Left lung (tissue), 10 donors: ENCODE data around the gene BMPR1B. TPM values are rescaled to one million over a fixed set of nuclear protein-coding genes. Genes with fewer than 3 reads are reported as not detected.

Source experiments
- ATAC-seq: fragments of 200-7000 bp; cut with Tn5 transposase; one replicate; pipeline ENCODE4 v1.9.1; 2020; ENCODE audit warnings: moderate library complexity
- DNase-seq, 4 donors: peaks; one replicate each; pipeline ENCODE4 v3.0.0-alpha.2; 2013 to 2020
- H3K27ac ChIP-seq, 2 donors: fragments of 200-600 bp; sonication (generic) in 1 of 2; one replicate each; pipeline versions ENCODE4 v1.5.0 to v1.8.0; 2020 to 2021
- H3K27me3 ChIP-seq, 2 donors: fragments of 200-600 bp; sonication (generic) in 1 of 2; one replicate each; pipeline versions ENCODE4 v1.5.0 to v1.8.0; 2020 to 2021
- H3K36me3 ChIP-seq, 2 donors: fragments of 200-600 bp; sonication (generic) in 1 of 2; one replicate each; pipeline versions ENCODE4 v1.5.0 to v1.8.0; 2020 to 2021
- H3K4me1 ChIP-seq, 2 donors: fragments of 200-600 bp; one replicate each; pipeline ENCODE4 v1.8.0; 2021
- H3K4me3 ChIP-seq, 2 donors: fragments of 200-600 bp; sonication (generic) in 1 of 2; one replicate each; pipeline versions ENCODE4 v1.5.0 to v1.8.0; 2020 to 2021; ENCODE audit warnings: mild to moderate bottlenecking in 1 of 2
- H3K9me3 ChIP-seq, 2 donors: fragments of 200-600 bp; sonication (generic) in 1 of 2; one replicate each; pipeline versions ENCODE4 v1.5.0 to v1.8.0; 2020 to 2021
- intact Hi-C, 2 donors: fragments of 100-400 bp; cut with DNase I; formaldehyde crosslinking; loops; one replicate each; pipeline versions ENCODE4 v1.11.2 to v1.14.2; 2022
- polyA plus RNA-seq, 6 donors: library from polyadenylated mRNA; unstranded; fragments of 120-200 nt; gene quantifications; one replicate each; pipeline ENCODE4 v1.2.1, GENCODE V29; 2013; ENCODE audit not compliant: insufficient read length in 6 of 6
- total RNA-seq, 2 donors: library from RNA; stranded (reverse); fragmentation: NEBNext Ultra II Directional; extraction: Animal tissue kit (Norgen Biotek cat#: 25700); gene quantifications; one replicate each; pipeline ENCODE4 v1.2.1, GENCODE V29; 2021
- TF ChIP-seq, protein P1 (sequence below), 2 donors: fragments of 200-600 bp; sonication (generic) in 1 of 2; IDR thresholded peaks; one replicate each; pipeline versions ENCODE4 v1.5.0 to v1.8.0; 2021; ENCODE audit warnings: antibody characterized with exemption in 2 of 2
- donor health status: DM: no; HTN: yes; CAD: no.
- donor health status: DM: no; HTN: no; CAD: no.

BMPR1B gene
- total and polyA plus RNA-seq, 8 donors = 0.61 to 3.3 (median 1.1) TPM

DNA sequence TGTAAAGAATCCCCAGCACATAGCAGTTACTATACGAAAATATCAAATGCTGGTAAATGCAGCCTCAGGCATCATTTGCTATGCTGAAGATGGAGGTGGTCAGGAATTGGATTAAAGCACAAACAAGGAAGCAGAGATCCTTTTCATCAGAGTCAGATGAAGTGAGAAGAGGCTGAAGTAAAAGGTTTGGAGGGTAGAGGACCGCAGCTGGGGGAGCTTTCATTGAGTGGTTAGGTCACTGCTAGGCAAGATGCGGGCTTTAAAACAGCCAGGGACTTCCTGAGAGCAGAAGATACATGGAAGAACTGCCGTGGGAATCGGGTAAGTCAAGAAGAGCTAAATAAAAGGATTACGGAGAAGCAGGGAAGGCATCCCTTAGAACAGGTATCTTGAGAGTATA lies 439.6 kb downstream of the BMPR1B start:
- ATAC-seq (no peak), DNase-seq (no peak)
- H3K4me1 ChIP-seq = no peaks in the 10 kb centered on the region
- TF ChIP-seq, protein P1, sequence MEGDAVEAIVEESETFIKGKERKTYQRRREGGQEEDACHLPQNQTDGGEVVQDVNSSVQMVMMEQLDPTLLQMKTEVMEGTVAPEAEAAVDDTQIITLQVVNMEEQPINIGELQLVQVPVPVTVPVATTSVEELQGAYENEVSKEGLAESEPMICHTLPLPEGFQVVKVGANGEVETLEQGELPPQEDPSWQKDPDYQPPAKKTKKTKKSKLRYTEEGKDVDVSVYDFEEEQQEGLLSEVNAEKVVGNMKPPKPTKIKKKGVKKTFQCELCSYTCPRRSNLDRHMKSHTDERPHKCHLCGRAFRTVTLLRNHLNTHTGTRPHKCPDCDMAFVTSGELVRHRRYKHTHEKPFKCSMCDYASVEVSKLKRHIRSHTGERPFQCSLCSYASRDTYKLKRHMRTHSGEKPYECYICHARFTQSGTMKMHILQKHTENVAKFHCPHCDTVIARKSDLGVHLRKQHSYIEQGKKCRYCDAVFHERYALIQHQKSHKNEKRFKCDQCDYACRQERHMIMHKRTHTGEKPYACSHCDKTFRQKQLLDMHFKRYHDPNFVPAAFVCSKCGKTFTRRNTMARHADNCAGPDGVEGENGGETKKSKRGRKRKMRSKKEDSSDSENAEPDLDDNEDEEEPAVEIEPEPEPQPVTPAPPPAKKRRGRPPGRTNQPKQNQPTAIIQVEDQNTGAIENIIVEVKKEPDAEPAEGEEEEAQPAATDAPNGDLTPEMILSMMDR (IDR thresholded peaks at IDR 0.05) = no peak
- H3K36me3 ChIP-seq = no peaks in the 10 kb centered on the region
- no peak overlapping the region for H3K4me3 ChIP-seq
- H3K9me3 ChIP-seq = no peaks in the 10 kb centered on the region
- no peak overlapping the region for H3K27ac ChIP-seq
- H3K27me3 ChIP-seq = no peaks in the 10 kb centered on the region
- intact Hi-C loops = no loop called here

DNA sequence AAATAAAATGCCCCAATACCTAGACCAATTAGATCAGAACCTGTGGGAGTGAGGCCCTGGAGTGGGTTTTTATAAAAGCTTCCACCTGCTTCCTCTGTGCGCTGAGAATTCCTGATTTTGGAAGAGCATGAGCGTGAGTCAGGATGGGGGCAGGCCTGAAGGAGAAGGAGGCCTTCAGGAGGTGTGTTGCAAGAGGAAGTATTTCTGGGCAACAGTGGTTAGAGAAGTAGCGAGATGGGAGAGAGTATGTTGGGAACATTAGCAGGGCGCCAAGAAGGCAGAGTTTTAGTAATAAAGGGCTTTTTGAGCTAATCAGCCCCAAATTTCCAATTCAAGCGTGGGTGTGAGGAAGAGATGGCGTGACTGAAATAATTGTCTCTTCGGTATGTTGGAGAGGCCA lies 441.2 kb downstream of the BMPR1B start:
- intact Hi-C loops = no loop called here
- TF ChIP-seq, protein P1 (IDR thresholded peaks at IDR 0.05) = no peak
- Histone ChIP-seq H3K27ac (no peak overlapping the region), H3K36me3 (no peaks in the 10 kb centered on the region), H3K9me3 (no peaks in the 10 kb centered on the region), H3K4me3 (no peak overlapping the region), H3K4me1 (no peaks in the 10 kb centered on the region), H3K27me3 (no peaks in the 10 kb centered on the region)
- DNase-seq (no peak), ATAC-seq (no peak)

- ATAC-seq (no peak), DNase-seq (no peak)
- Histone ChIP-seq H3K4me1 (no peaks in the 10 kb centered on the region), H3K4me3 (no peak overlapping the region), H3K9me3 (no peaks in the 10 kb centered on the region), H3K27ac (no peak overlapping the region), H3K36me3 (no peaks in the 10 kb centered on the region), H3K27me3 (no peaks in the 10 kb centered on the region)
- intact Hi-C loops = no loop called here
- TF ChIP-seq, protein P1 (IDR thresholded peaks at IDR 0.05) = no peak
Observed at GRCh38 chr4:95204267-95204844, 446.6 kb downstream of the BMPR1B start.

DNA sequence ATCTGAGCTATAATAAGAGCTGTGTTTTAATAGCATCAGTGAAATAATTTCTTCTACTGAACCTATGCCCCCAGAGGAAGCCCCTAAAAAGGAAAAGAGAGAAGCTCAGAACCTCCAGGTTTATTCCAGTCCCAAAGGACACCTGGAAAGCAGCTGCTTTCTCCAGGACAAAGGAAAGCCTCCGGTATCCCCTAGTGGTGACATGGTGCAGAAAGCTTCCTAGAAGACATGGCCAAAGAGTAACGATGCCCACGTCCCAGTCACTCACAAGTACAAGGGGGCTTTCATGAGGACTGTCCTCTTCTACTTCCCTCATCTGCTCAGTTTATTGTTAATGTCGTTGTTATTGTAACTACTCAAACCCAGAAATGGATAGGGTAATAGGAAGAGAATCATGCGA lies 447.1 kb downstream of the BMPR1B start:
- ATAC-seq = no peak
- no peak overlapping the region for H3K4me3 ChIP-seq

More for the DNA sequence above, 447.1 kb downstream of the BMPR1B start:
- no peak overlapping the region for H3K27ac ChIP-seq
- intact Hi-C loops = no loop called here
- TF ChIP-seq, protein P1 (IDR thresholded peaks at IDR 0.05) = no peak
- no peak for DNase-seq
- H3K4me1 ChIP-seq = no peaks in the 10 kb centered on the region
- no peaks in the 10 kb centered on the region for H3K9me3 ChIP-seq
- H3K27me3 ChIP-seq = no peaks in the 10 kb centered on the region
- no peaks in the 10 kb centered on the region for H3K36me3 ChIP-seq
